CD14-positive monocyte (primary cell): ENCODE measurements around the gene SMAD3. TPM values are rescaled to one million over a fixed set of nuclear protein-coding genes. Genes with fewer than 3 reads are reported as not detected.

ENCODE experiments used
- DNase-seq, 3 donors: peaks; one replicate each; pipeline ENCODE4 v3.0.0-alpha.2; 2011 to 2022
- H2AFZ ChIP-seq: 2 replicates; pipeline ENCODE4 v1.6.0; 2012; ENCODE audit warnings: mild to moderate bottlenecking, low read depth, low read length, inconsistent platforms; ENCODE audit not compliant: insufficient read depth, poor library complexity, severe bottlenecking
- H3K27ac ChIP-seq, 2 donors: 1 replicate in 1 of 2; 2 replicates in 1 of 2; pipeline ENCODE4 v1.5.1; 2012 to 2013; ENCODE audit warnings: low read length in 2 of 2, control low read depth in 1 of 2, inconsistent platforms in 1 of 2, low read depth in 1 of 2, mild to moderate bottlenecking in 1 of 2
- H3K27me3 ChIP-seq, 2 donors: one replicate each; pipeline versions ENCODE4 v1.6.0 to v1.6.1; 2011 to 2013; ENCODE audit warnings: low read length in 2 of 2; ENCODE audit not compliant: control insufficient read depth in 2 of 2, insufficient read depth in 2 of 2
- H3K36me3 ChIP-seq, 2 donors: replicated peaks in 1 of 2; 1 replicate in 1 of 2; 2 replicates in 1 of 2; pipeline versions ENCODE4 v1.5.1 to v1.6.1; 2012 to 2013; ENCODE audit warnings: low read length in 2 of 2, control low read depth in 1 of 2, inconsistent platforms in 1 of 2, mild to moderate bottlenecking in 1 of 2; ENCODE audit not compliant: insufficient read depth in 2 of 2, control insufficient read depth in 1 of 2
- H3K4me1 ChIP-seq, 2 donors: 1 replicate in 1 of 2; 2 replicates in 1 of 2; pipeline versions ENCODE4 v1.5.1 to v1.6.1; 2012 to 2013; ENCODE audit warnings: low read length in 2 of 2, control low read depth in 1 of 2, inconsistent platforms in 1 of 2, mild to moderate bottlenecking in 1 of 2, moderate library complexity in 1 of 2; ENCODE audit not compliant: insufficient read depth in 2 of 2, control insufficient read depth in 1 of 2
- H3K4me2 ChIP-seq: replicated peaks from 2 replicates; pipeline ENCODE3; 2012; ENCODE audit warnings: low read length, moderate library complexity, mild to moderate bottlenecking; ENCODE audit not compliant: poor library complexity, severe bottlenecking; ENCODE audit errors: extremely low read depth
- H3K4me3 ChIP-seq, 3 experiments: fragments of 200-600 bp in 1 of 3; sonication (generic) in 1 of 3; replicated peaks in 1 of 3; 1 replicate in 2 of 3; 2 replicates in 1 of 3; pipeline ENCODE4 v1.5.1; 2011 to 2013; ENCODE audit warnings: low read length in 3 of 3, mild to moderate bottlenecking in 3 of 3, control low read depth in 2 of 3, low read depth in 2 of 3, inconsistent platforms in 1 of 3, moderate library complexity in 1 of 3
- H3K79me2 ChIP-seq: 2 replicates; pipeline ENCODE4 v1.6.0; 2012; ENCODE audit warnings: mild to moderate bottlenecking, control low read depth, inconsistent platforms, low read length, moderate library complexity; ENCODE audit not compliant: insufficient read depth
- H3K9ac ChIP-seq: 2 replicates; pipeline ENCODE4 v1.6.0; 2017; ENCODE audit warnings: low read length, mild to moderate bottlenecking; ENCODE audit not compliant: insufficient read depth, poor library complexity, severe bottlenecking
- H3K9me3 ChIP-seq, 2 donors: replicated peaks in 1 of 2; 1 replicate in 1 of 2; 2 replicates in 1 of 2; pipeline versions ENCODE4 v1.5.1 to v1.6.1; 2012 to 2013; ENCODE audit warnings: low read length in 2 of 2, control low read depth in 1 of 2; ENCODE audit not compliant: control insufficient read depth in 1 of 2, insufficient read depth in 1 of 2
- H4K20me1 ChIP-seq: 2 replicates; pipeline ENCODE4 v1.6.0; 2012; ENCODE audit warnings: mild to moderate bottlenecking, low read length, control low read depth, moderate library complexity; ENCODE audit not compliant: insufficient read depth
- H3K27ac Mint-ChIP-seq, 7 donors: one replicate each; pipeline ENCODE4 v1.8.0; 2020; ENCODE audit warnings: mild to moderate bottlenecking in 7 of 7, mixed read lengths in 7 of 7, moderate library complexity in 6 of 7, inconsistent platforms in 2 of 7
- H3K27me3 Mint-ChIP-seq, 3 donors: one replicate each; pipeline ENCODE4 v1.8.0; 2021 to 2022; ENCODE audit warnings: low read depth in 3 of 3, mild to moderate bottlenecking in 3 of 3, mixed read lengths in 3 of 3, moderate library complexity in 3 of 3, inconsistent platforms in 1 of 3
- H3K36me3 Mint-ChIP-seq, 2 donors: one replicate each; pipeline ENCODE4 v1.8.0; 2020; ENCODE audit warnings: mixed read lengths in 2 of 2, inconsistent platforms in 1 of 2, mild to moderate bottlenecking in 1 of 2
- H3K4me1 Mint-ChIP-seq: one replicate; pipeline ENCODE4 v1.8.0; 2020; ENCODE audit warnings: mild to moderate bottlenecking, mixed read lengths
- H3K4me3 Mint-ChIP-seq, 2 donors: one replicate each; pipeline ENCODE4 v1.8.0; 2020; ENCODE audit warnings: mild to moderate bottlenecking in 2 of 2, mixed read lengths in 2 of 2, moderate library complexity in 1 of 2
- H3K9me3 Mint-ChIP-seq, 7 donors: one replicate each; pipeline ENCODE4 v1.8.0; 2020 to 2022; ENCODE audit warnings: mixed read lengths in 7 of 7, mild to moderate bottlenecking in 6 of 7, moderate library complexity in 6 of 7, inconsistent platforms in 2 of 7
- WGBS: methylation state at CpG from one replicate; pipeline ENCODE4 v1.1.5; 2013; ENCODE audit warnings: missing lambda C conversion rate; ENCODE audit not compliant: insufficient coverage; 5-methylcytosine and 5-hydroxymethylcytosine counted together
- intact Hi-C, 2 donors: fragments of 100-400 bp; cut with micrococcal nuclease; formaldehyde crosslinking; loops; one replicate each; pipeline versions ENCODE4 v1.15.0 to v1.15.1; 2023
- polyA plus RNA-seq, 3 donors: library from polyadenylated mRNA; depleted of rRNA in 1 of 3; unstranded in 2 of 3; stranded (reverse) in 1 of 3; fragments of 300-500 nt in 2 of 3; fragments of >200 nt in 1 of 3; fragmentation: Illumina TruSeq in 2 of 3; gene quantifications; 1 replicate in 2 of 3; 2 replicates in 1 of 3; pipeline ENCODE4 v1.2.3, GENCODE V29; 2012 to 2021
- TF ChIP-seq, protein P1 (sequence below): fragments of 200-600 bp; IDR thresholded peaks from one replicate; pipeline ENCODE4 v1.8.0; 2022; ENCODE audit warnings: antibody characterized with exemption, mild to moderate bottlenecking

The SMAD3 gene
- polyA plus RNA-seq, 3 donors = 4.4 to 41.7 (median 5.4) TPM

DNA sequence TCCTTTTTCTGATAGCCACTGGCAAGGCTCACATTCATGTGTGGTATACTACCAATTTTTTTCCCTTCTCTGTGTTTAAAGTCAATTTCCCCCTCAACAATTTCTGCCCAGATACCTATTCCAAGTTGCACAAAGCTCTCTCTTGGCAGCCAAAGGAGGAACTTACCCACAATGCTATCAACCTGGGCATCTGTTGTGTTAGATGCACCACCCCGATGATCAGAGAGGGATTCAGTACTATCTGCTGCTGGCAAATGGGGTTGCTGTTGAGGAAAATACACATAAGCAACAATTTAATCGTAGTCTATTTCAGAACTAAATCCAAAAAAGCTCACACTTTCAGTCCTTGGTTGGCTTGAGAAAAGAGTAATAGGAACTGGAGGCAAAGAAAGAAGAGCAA, 143.0 kb downstream of the SMAD3 start:
- intact Hi-C loops = no loop called here

DNA sequence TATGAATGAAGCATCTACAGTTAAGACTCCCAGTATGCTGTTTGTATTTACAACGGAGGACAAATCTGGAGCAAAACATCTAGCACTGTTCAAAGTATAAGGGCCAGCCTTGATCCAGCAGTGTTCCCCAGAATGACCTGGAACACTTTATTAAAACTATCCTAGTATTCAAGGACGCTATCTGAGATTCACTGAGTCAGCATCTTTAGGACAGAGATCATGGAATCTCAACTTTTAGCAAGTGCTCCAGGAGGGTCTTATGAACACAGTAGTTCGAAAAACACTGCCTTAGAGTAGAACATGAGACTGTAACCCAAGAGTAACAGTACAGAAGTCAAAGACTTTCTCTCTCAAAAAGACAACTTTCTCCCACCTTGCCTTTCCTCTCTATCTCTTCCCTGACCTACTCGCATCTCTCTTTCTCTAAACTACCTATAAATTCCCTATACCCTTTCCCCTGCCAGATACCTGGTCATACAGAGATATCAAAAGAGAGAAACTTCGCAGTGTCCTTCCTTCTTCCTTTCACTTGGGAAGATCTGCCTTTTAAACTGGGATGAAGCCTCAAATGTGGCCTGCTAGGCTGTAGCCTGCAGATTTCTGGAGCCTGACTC, 145.3 kb downstream of the SMAD3 start:
- no peak for DNase-seq
- Histone ChIP-seq H3K4me1 (no peaks in the 10 kb centered on the region), H3K4me2 (no peak overlapping the region), H2AFZ (no peak overlapping the region), H3K9me3 (no peaks in the 10 kb centered on the region), H3K27ac (no peak overlapping the region), H3K27me3 (no peaks in the 10 kb centered on the region), H3K79me2 (no peaks in the 10 kb centered on the region), H4K20me1 (no peaks in the 10 kb centered on the region), H3K9ac (no peak overlapping the region), H3K36me3 (peaks cover 23 to 49% of the 10 kb centered on the region in 2 donors), H3K4me3 (no peak overlapping the region)
- no peaks in the 10 kb centered on the region for H3K27me3 Mint-ChIP-seq
- H3K4me1 Mint-ChIP-seq = no peaks in the 10 kb centered on the region
- no peak overlapping the region for H3K4me3 Mint-ChIP-seq
- TF ChIP-seq, protein P1, sequence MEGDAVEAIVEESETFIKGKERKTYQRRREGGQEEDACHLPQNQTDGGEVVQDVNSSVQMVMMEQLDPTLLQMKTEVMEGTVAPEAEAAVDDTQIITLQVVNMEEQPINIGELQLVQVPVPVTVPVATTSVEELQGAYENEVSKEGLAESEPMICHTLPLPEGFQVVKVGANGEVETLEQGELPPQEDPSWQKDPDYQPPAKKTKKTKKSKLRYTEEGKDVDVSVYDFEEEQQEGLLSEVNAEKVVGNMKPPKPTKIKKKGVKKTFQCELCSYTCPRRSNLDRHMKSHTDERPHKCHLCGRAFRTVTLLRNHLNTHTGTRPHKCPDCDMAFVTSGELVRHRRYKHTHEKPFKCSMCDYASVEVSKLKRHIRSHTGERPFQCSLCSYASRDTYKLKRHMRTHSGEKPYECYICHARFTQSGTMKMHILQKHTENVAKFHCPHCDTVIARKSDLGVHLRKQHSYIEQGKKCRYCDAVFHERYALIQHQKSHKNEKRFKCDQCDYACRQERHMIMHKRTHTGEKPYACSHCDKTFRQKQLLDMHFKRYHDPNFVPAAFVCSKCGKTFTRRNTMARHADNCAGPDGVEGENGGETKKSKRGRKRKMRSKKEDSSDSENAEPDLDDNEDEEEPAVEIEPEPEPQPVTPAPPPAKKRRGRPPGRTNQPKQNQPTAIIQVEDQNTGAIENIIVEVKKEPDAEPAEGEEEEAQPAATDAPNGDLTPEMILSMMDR = no peak
- peak overlapping the region in 2 of 7 donors; percentile 1 to 26 for H3K27ac Mint-ChIP-seq
- intact Hi-C loops = no loop called here
- 97% methylated on average over 5 of the region's 5 CpGs for WGBS
- no peaks in the 10 kb centered on the region for H3K9me3 Mint-ChIP-seq
- H3K36me3 Mint-ChIP-seq = peaks cover 44 to 48% of the 10 kb centered on the region in 2 donors

More for the DNA sequence above, 143.0 kb downstream of the SMAD3 start:
- peaks cover 38 to 72% of the 10 kb centered on the region in 2 donors for H3K36me3 ChIP-seq
- no peaks in the 10 kb centered on the region for H4K20me1 ChIP-seq
- DNase-seq = no peak
- TF ChIP-seq, protein P1 = no peak
- no peaks in the 10 kb centered on the region for H3K4me1 Mint-ChIP-seq
- no CpG with 5 or more reads among the region's 2 CpGs for WGBS
- H3K9me3 Mint-ChIP-seq = no peaks in the 10 kb centered on the region
- no peaks in the 10 kb centered on the region for H3K27me3 Mint-ChIP-seq
- H2AFZ ChIP-seq = no peak overlapping the region
- no peak overlapping the region for H3K4me3 Mint-ChIP-seq
- no peak overlapping the region for H3K27ac Mint-ChIP-seq
- no peaks in the 10 kb centered on the region for H3K79me2 ChIP-seq
- H3K9ac ChIP-seq = no peak overlapping the region
- no peaks in the 10 kb centered on the region for H3K27me3 ChIP-seq
- H3K9me3 ChIP-seq = no peaks in the 10 kb centered on the region
- H3K4me3 ChIP-seq = no peak overlapping the region
- no peak overlapping the region for H3K4me2 ChIP-seq
- H3K27ac ChIP-seq = no peak overlapping the region
- peaks cover 55 to 56% of the 10 kb centered on the region in 2 donors for H3K36me3 Mint-ChIP-seq
- no peaks in the 10 kb centered on the region for H3K4me1 ChIP-seq
